HG03045 (cell line): ENCODE measurements around the gene ATP8A2.

Experiments
- ATAC-seq: cut with Tn5 transposase; IDR thresholded peaks from one replicate; pipeline ENCODE4 v1.9.1; 2021; ENCODE audit warnings: mild to moderate bottlenecking, moderate library complexity; ENCODE audit not compliant: unreplicated experiment

The ATP8A2 gene

GRCh38 chr13:26025196-26025595, 653.4 kb downstream of the ATP8A2 start:
- no peak for ATAC-seq

GRCh38 chr13:26025771-26026170, 654.0 kb downstream of the ATP8A2 start:
- no peak for ATAC-seq

GRCh38 chr13:26026211-26026610, 654.4 kb downstream of the ATP8A2 start:
- ATAC-seq: no peak

GRCh38 chr13:26029581-26030136, 657.9 kb downstream of the ATP8A2 start:
- ATAC-seq: no peak

- no peak for ATAC-seq
These were observed 658.6 kb downstream of the ATP8A2 start for GRCh38 chr13:26030331-26030730.

- ATAC-seq: no peak
These were observed 662.2 kb downstream of the ATP8A2 start for GRCh38 chr13:26034018-26034417.

GRCh38 chr13:26036383-26036782, 664.6 kb downstream of the ATP8A2 start:
- no peak for ATAC-seq

- no peak for ATAC-seq
These were observed 665.5 kb downstream of the ATP8A2 start for GRCh38 chr13:26037302-26037701.

GRCh38 chr13:26038931-26039475, 667.2 kb downstream of the ATP8A2 start:
- ATAC-seq: no peak

- no peak for ATAC-seq
These were observed 669.7 kb downstream of the ATP8A2 start for GRCh38 chr13:26041444-26041843.

GRCh38 chr13:26042785-26043184, 671.0 kb downstream of the ATP8A2 start:
- ATAC-seq: no peak

- ATAC-seq: no peak
These were observed 673.4 kb downstream of the ATP8A2 start for GRCh38 chr13:26045142-26045541.

GRCh38 chr13:26046639-26047038, 674.9 kb downstream of the ATP8A2 start:
- ATAC-seq: no peak

GRCh38 chr13:26047040-26047439, 675.3 kb downstream of the ATP8A2 start:
- no peak for ATAC-seq

GRCh38 chr13:26048741-26049140, 677.0 kb downstream of the ATP8A2 start:
- ATAC-seq: no peak

- no peak for ATAC-seq
These were observed 678.9 kb downstream of the ATP8A2 start for GRCh38 chr13:26050568-26051230.

- ATAC-seq: no peak
These were observed 679.5 kb downstream of the ATP8A2 start for GRCh38 chr13:26051231-26051656.

- ATAC-seq: no peak
These were observed 680.0 kb downstream of the ATP8A2 start, which contains the start of gene SHISA2 for GRCh38 chr13:26051657-26052311. TSS of gene SHISA2 (minus strand) at chr13:26052016. CDS start at chr13:26050975, 1,041 bp downstream.

- no peak for ATAC-seq
These were observed 680.6 kb downstream of the ATP8A2 start for GRCh38 chr13:26052337-26052736.

- ATAC-seq: no peak
These were observed 681.7 kb downstream of the ATP8A2 start for GRCh38 chr13:26053418-26053980.

GRCh38 chr13:26054896-26055295, 683.1 kb downstream of the ATP8A2 start:
- no peak for ATAC-seq

GRCh38 chr13:26058704-26059103, 686.9 kb downstream of the ATP8A2 start:
- ATAC-seq: no peak
